Progenitor cell of endocrine pancreas (in vitro differentiated cells): Measurements from ENCODE around the gene SPAG4. TPM values are rescaled to one million over a fixed set of nuclear protein-coding genes. Genes with fewer than 3 reads are reported as not detected.

Experiments
- DNase-seq: peaks from one replicate; pipeline ENCODE4 v3.0.0; 2021; ENCODE audit warnings: low spot score; ENCODE audit not compliant: unreplicated experiment
- H3K27ac Mint-ChIP-seq: 2 replicates; pipeline ENCODE4 v1.8.0; 2021; ENCODE audit warnings: mild to moderate bottlenecking, moderate library complexity, mixed read lengths
- H3K27me3 Mint-ChIP-seq: 2 replicates; pipeline ENCODE4 v1.8.0; 2021; ENCODE audit warnings: mixed read lengths
- H3K36me3 Mint-ChIP-seq: 2 replicates; pipeline ENCODE4 v1.8.0; 2022; ENCODE audit warnings: mixed read lengths; ENCODE audit not compliant: insufficient read depth
- H3K4me1 Mint-ChIP-seq: 2 replicates; pipeline ENCODE4 v1.8.0; 2021; ENCODE audit warnings: low read depth, mixed read lengths
- H3K4me3 Mint-ChIP-seq: 2 replicates; pipeline ENCODE4 v1.8.0; 2021; ENCODE audit warnings: low read depth, mild to moderate bottlenecking, moderate library complexity, mixed read lengths
- H3K9me3 Mint-ChIP-seq: 2 replicates; pipeline ENCODE4 v1.8.0; 2021; ENCODE audit warnings: low read depth, mixed read lengths
- total RNA-seq: library from RNA; stranded (reverse); gene quantifications from 2 replicates; pipeline ENCODE4 v1.2.1, GENCODE V29; 2021
- TF ChIP-seq, protein P1 (sequence below): fragments of 200-600 bp; sonication (generic); IDR thresholded peaks from one replicate; pipeline ENCODE4 v1.5.0; 2021; ENCODE audit warnings: antibody characterized with exemption, mild to moderate bottlenecking; ENCODE audit not compliant: unreplicated experiment

Gene SPAG4
- total RNA-seq, 1 donor from 2014 or later, result 1.1 TPM

DNA sequence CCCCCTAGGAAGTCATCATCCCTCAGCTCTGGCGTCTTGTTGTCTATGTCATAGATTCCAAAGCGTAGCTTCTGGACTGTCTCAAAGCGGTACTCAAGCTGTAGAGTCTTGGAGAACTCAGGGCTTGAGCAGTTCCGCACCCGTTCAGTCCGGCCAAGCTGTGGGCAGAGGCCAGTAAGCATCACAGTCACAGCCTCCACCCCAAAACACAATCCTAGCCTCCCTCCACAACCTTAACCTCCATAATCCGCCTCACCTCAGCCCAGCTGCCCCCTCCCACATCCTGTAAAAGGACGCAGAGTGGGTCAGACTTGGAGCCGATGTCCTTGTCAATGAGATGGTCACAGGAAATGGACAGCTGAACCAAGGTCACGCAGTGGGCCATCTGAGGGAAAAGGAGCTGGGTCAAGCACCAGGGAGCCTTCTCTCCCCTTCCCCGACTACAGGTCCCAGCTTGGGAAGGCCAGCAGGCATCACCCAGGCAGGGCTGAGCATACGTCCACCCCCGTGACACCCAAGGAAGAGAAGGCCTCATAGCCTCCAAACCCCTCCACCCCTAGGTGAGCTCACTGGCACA, 17.0 kb downstream of the SPAG4 start:
- peaks cover 13% of the 10 kb centered on the region for H3K4me1 Mint-ChIP-seq
- H3K27me3 Mint-ChIP-seq, result no peaks in the 10 kb centered on the region
- no peak overlapping the region for H3K4me3 Mint-ChIP-seq
- TF ChIP-seq, protein P1, sequence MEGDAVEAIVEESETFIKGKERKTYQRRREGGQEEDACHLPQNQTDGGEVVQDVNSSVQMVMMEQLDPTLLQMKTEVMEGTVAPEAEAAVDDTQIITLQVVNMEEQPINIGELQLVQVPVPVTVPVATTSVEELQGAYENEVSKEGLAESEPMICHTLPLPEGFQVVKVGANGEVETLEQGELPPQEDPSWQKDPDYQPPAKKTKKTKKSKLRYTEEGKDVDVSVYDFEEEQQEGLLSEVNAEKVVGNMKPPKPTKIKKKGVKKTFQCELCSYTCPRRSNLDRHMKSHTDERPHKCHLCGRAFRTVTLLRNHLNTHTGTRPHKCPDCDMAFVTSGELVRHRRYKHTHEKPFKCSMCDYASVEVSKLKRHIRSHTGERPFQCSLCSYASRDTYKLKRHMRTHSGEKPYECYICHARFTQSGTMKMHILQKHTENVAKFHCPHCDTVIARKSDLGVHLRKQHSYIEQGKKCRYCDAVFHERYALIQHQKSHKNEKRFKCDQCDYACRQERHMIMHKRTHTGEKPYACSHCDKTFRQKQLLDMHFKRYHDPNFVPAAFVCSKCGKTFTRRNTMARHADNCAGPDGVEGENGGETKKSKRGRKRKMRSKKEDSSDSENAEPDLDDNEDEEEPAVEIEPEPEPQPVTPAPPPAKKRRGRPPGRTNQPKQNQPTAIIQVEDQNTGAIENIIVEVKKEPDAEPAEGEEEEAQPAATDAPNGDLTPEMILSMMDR, result no peak
- no peaks in the 10 kb centered on the region for H3K9me3 Mint-ChIP-seq
- peak overlapping the region; percentile 44 for H3K27ac Mint-ChIP-seq
- no peak for DNase-seq
- peaks cover 12% of the 10 kb centered on the region for H3K36me3 Mint-ChIP-seq

DNA sequence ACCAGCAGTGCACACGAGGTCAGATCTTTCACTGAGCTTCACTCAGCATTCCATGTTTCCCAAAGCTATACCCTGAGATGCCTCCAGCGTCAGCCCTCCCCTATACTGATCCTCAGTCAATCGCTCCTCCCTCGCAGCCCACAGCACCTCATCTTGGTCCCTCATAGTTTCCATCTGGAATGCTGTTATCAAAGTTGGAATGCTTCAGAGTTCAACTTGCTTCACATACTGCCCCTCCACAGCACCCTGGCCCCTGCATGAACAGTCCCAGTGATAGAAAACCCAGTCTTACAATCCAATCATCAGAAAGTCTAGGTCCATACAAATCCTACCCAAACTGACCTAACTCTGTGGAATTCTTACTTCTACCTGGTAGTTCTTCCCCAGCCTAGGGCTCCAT, 20.0 kb downstream of the SPAG4 start:
- Mint-ChIP-seq H3K9me3 (no peaks in the 10 kb centered on the region), H3K4me1 (peaks cover 13% of the 10 kb centered on the region), H3K4me3 (no peak overlapping the region), H3K27me3 (no peaks in the 10 kb centered on the region), H3K36me3 (peaks cover 3% of the 10 kb centered on the region), H3K27ac (peak overlapping the region; percentile 51)
- TF ChIP-seq, protein P1, result no peak
- no peak for DNase-seq

DNA sequence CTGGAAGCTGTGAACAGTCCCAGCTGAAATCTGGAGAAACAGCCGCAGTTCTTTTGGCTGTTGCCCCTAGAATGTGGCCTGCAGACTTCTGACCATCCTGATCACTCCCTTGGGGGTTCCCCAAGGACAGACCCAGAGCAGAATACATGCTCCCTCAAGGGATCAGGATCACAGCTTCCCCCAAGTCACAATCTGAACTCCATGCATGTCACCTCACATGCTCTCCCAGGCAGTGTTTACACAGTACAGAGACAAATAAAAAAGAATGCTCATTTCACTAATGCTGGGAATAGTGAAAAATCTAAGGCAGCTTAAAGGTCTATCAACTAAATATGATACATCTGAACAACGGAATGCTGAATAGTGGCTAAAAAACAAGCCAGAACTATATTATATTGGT, 20.5 kb downstream of the SPAG4 start:
- H3K36me3 Mint-ChIP-seq, result peaks cover 3% of the 10 kb centered on the region
- TF ChIP-seq, protein P1, result no peak
- no peaks in the 10 kb centered on the region for H3K27me3 Mint-ChIP-seq
- no peak for DNase-seq
- no peaks in the 10 kb centered on the region for H3K9me3 Mint-ChIP-seq
- H3K27ac Mint-ChIP-seq, result peak overlapping the region; percentile 51
- H3K4me1 Mint-ChIP-seq, result peaks cover 13% of the 10 kb centered on the region
- no peak overlapping the region for H3K4me3 Mint-ChIP-seq

DNA sequence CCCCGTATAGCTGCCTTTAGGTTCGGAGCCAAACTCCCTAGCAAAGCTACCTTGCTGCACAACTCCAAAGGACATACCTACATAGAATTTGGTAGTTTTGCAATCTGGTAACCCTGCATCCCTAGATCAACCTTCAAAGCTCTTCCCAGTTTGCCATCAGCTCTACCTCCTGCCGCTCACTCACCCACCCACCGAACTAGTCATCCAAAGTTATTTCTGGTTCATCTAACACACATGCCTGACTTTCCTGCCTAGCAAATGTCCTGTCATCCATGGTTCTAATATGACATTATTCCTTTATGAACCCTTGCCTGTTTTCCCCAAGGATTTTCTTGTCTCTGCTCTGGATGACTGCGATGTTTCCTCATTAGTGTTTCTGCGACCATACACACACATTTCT, 21.6 kb downstream of the SPAG4 start:
- Mint-ChIP-seq H3K4me1 (peaks cover 13% of the 10 kb centered on the region), H3K9me3 (no peaks in the 10 kb centered on the region), H3K4me3 (no peak overlapping the region), H3K36me3 (peaks cover 3% of the 10 kb centered on the region), H3K27ac (no peak overlapping the region), H3K27me3 (no peaks in the 10 kb centered on the region)
- no peak for DNase-seq
- TF ChIP-seq, protein P1, result no peak

DNA sequence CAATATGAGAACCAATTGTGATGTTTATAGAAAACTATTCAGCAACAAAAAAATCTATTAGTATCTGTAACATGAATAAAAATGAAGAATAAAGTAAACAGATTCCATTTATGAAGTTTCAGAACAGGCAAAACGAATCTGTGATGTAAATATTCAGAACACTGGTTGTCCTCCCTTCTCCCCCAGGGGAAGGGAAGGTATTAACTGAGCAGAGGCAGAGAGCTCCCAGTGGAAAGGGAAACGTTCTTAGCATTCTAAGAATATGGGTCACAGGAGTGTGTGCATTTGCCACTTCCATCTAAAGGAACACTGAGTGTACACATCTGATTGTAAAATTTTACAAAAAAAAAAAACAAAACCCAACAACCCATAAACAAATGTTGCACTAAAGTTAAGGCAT, 23.1 kb downstream of the SPAG4 start:
- Mint-ChIP-seq H3K36me3 (peaks cover 2% of the 10 kb centered on the region), H3K4me3 (no peak overlapping the region), H3K4me1 (peaks cover 13% of the 10 kb centered on the region), H3K27me3 (no peaks in the 10 kb centered on the region), H3K27ac (no peak overlapping the region), H3K9me3 (no peaks in the 10 kb centered on the region)
- TF ChIP-seq, protein P1, result no peak
- no peak for DNase-seq
